ENCODE data around the gene RHPN2.
"Not testable (repeated sequence)": the region's sequence is repeated elsewhere in the genome, so short reads cannot be mapped to it uniquely, and the experiment has no call there.

GRCh38 chr19:33036370-33037167 lies 28.1 kb downstream of the RHPN2 start:
- TF ChIP-seq EP300, CTCF, POLR2A (IDR thresholded peaks at IDR 0.05): not testable (repeated sequence)
